K562 (cell line): ENCODE data around the gene VPS26A.

Experiments used
- EZH2 ChIP-seq: IDR thresholded peaks from 2 replicates; pipeline ENCODE4 v1.6.1; 2012; ENCODE audit warnings: low read depth, mild to moderate bottlenecking, inconsistent platforms, low read length, borderline replicate concordance
- GTF2A2 ChIP-seq: IDR thresholded peaks from 2 replicates; pipeline ENCODE4 v1.6.1; 2016; ENCODE audit warnings: mild to moderate bottlenecking, missing genetic modification characterization, missing compliant biosample characterization
- HNRNPK ChIP-seq: fragments of 200-400 bp; formaldehyde crosslinking; IDR thresholded peaks from one replicate; pipeline ENCODE4 v1.6.1; 2018; ENCODE audit warnings: mild to moderate bottlenecking, low read depth, low read length; ENCODE audit not compliant: poor library complexity, severe bottlenecking
- HNRNPL ChIP-seq: fragments of 200-400 bp; formaldehyde crosslinking; IDR thresholded peaks from 2 replicates; pipeline ENCODE4 v1.6.1; 2017; ENCODE audit warnings: low read depth, mild to moderate bottlenecking, low read length
- MEIS2 ChIP-seq: fragments of 450-650 bp; IDR thresholded peaks from 2 replicates; pipeline ENCODE4 v1.6.1; 2014; ENCODE audit warnings: mild to moderate bottlenecking; ENCODE audit not compliant: partially characterized antibody
- NBN ChIP-seq: fragments of 450-650 bp; IDR thresholded peaks from 2 replicates; pipeline ENCODE4 v1.6.1; 2016; ENCODE audit warnings: low read depth, mild to moderate bottlenecking
- PCBP2 ChIP-seq: fragments of 200-400 bp; formaldehyde crosslinking; IDR thresholded peaks from 2 replicates; pipeline ENCODE4 v1.6.1; 2018; ENCODE audit warnings: low read length, low read depth, mild to moderate bottlenecking, moderate library complexity; ENCODE audit not compliant: poor library complexity, severe bottlenecking
- TF ChIP-seq, protein P1 (sequence below): fragments of 150-350 bp; conservative IDR thresholded peaks from 2 replicates; pipeline ENCODE4 v1.6.1; 2014; ENCODE audit warnings: low read length
- TF ChIP-seq, protein P2 (sequence below), 3 experiments: fragments of 200-800 bp in 1 of 3; sonication (Bioruptor generic) in 1 of 3; sonication (generic) in 1 of 3; formaldehyde crosslinking in 1 of 3; IDR thresholded peaks; 2 replicates each; pipeline versions ENCODE4 v1.6.1 to v1.8.0; 2016 to 2022; ENCODE audit warnings: mild to moderate bottlenecking in 2 of 3, missing compliant biosample characterization in 2 of 3, missing genetic modification characterization in 2 of 3, missing genetic modification reagents in 1 of 3
- TF ChIP-seq, protein P3 (sequence below): fragments of 250-450 bp; sonication (Bioruptor Pico); IDR thresholded peaks from 2 replicates; pipeline ENCODE4 v1.8.0; 2022; ENCODE audit warnings: moderate library complexity, mild to moderate bottlenecking, inconsistent platforms
- TF ChIP-seq, protein P4 (sequence below), 3 experiments: IDR thresholded peaks in 2 of 3; conservative IDR thresholded peaks in 1 of 3; 2 replicates each; pipeline ENCODE4 v1.5.1; 2011 to 2012; ENCODE audit warnings: low read length in 3 of 3, mild to moderate bottlenecking in 3 of 3, control low read depth in 2 of 3, improper control_type of control experiment in 1 of 3, inconsistent platforms in 1 of 3, low read depth in 1 of 3, mixed read lengths in 1 of 3, moderate library complexity in 1 of 3; ENCODE audit not compliant: insufficient read depth in 2 of 3

DNA sequence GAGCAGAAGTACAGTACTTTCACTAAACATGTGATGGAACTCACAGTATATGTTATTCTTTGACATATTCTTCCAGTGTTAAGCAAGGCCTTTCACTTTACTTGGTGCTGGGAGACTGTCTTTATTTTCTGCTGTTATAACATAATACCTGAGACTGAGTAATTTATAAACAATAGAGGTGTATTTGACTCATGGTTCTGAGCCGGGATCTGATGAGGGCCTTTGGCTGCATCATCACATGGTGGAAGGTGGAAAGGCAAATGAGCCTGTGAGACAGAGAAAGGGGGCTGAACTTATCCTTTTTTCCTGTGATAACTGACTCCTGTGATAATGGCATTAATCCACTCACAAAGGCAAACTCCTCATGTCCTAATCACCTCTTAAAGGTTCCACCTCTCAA, 57.5 kb downstream of the VPS26A start:
- TF ChIP-seq, protein P1, sequence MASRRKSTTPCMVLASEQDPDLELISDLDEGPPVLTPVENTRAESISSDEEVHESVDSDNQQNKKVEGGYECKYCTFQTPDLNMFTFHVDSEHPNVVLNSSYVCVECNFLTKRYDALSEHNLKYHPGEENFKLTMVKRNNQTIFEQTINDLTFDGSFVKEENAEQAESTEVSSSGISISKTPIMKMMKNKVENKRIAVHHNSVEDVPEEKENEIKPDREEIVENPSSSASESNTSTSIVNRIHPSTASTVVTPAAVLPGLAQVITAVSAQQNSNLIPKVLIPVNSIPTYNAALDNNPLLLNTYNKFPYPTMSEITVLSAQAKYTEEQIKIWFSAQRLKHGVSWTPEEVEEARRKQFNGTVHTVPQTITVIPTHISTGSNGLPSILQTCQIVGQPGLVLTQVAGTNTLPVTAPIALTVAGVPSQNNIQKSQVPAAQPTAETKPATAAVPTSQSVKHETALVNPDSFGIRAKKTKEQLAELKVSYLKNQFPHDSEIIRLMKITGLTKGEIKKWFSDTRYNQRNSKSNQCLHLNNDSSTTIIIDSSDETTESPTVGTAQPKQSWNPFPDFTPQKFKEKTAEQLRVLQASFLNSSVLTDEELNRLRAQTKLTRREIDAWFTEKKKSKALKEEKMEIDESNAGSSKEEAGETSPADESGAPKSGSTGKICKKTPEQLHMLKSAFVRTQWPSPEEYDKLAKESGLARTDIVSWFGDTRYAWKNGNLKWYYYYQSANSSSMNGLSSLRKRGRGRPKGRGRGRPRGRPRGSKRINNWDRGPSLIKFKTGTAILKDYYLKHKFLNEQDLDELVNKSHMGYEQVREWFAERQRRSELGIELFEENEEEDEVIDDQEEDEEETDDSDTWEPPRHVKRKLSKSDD, result no peak
- no peak for TF ChIP-seq NBN
- TF ChIP-seq, protein P2, sequence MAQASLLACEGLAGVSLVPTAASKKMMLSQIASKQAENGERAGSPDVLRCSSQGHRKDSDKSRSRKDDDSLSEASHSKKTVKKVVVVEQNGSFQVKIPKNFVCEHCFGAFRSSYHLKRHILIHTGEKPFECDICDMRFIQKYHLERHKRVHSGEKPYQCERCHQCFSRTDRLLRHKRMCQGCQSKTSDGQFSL (CRISPR knock-in tag; IDR thresholded peaks at IDR 0.05), result no peak
- TF ChIP-seq, protein P2 (tag; IDR thresholded peaks at IDR 0.05), result no peak
- TF ChIP-seq, protein P3, sequence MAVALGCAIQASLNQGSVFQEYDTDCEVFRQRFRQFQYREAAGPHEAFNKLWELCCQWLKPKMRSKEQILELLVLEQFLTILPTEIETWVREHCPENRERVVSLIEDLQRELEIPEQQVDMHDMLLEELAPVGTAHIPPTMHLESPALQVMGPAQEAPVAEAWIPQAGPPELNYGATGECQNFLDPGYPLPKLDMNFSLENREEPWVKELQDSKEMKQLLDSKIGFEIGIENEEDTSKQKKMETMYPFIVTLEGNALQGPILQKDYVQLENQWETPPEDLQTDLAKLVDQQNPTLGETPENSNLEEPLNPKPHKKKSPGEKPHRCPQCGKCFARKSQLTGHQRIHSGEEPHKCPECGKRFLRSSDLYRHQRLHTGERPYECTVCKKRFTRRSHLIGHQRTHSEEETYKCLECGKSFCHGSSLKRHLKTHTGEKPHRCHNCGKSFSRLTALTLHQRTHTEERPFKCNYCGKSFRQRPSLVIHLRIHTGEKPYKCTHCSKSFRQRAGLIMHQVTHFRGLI (CRISPR knock-in tag), result no peak
- no peak for TF ChIP-seq PCBP2
- TF ChIP-seq HNRNPK, result no peak
- TF ChIP-seq HNRNPL, result no peak
- no peak for TF ChIP-seq MEIS2
- no peak for TF ChIP-seq EZH2
- TF ChIP-seq GTF2A2, result no peak
- TF ChIP-seq, protein P4, sequence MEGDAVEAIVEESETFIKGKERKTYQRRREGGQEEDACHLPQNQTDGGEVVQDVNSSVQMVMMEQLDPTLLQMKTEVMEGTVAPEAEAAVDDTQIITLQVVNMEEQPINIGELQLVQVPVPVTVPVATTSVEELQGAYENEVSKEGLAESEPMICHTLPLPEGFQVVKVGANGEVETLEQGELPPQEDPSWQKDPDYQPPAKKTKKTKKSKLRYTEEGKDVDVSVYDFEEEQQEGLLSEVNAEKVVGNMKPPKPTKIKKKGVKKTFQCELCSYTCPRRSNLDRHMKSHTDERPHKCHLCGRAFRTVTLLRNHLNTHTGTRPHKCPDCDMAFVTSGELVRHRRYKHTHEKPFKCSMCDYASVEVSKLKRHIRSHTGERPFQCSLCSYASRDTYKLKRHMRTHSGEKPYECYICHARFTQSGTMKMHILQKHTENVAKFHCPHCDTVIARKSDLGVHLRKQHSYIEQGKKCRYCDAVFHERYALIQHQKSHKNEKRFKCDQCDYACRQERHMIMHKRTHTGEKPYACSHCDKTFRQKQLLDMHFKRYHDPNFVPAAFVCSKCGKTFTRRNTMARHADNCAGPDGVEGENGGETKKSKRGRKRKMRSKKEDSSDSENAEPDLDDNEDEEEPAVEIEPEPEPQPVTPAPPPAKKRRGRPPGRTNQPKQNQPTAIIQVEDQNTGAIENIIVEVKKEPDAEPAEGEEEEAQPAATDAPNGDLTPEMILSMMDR (IDR thresholded peaks at IDR 0.05 in 2 of 3, conservative IDR thresholded peaks at IDR 0.05 in 1 of 3; ENCODE audit: insufficient read depth in 2 of 3, low read depth in 1 of 3, low read length in 3 of 3), result no peak
